AG04450 (cell line): ENCODE results near the gene NCEH1. TPM values are rescaled to one million over a fixed set of nuclear protein-coding genes. Genes with fewer than 3 reads are reported as not detected.

Experiments
- CTCF ChIA-PET: fragments of 300-600, 350-600 bp; formaldehyde crosslinking; extraction: SDS; loops from one replicate; lab custom pipeline; 2022; ENCODE audit warnings: antibody characterized with exemption, inconsistent platforms; lab: Charles Lee
- POLR2A ChIA-PET: fragments of 350-600 bp; formaldehyde crosslinking; extraction: SDS; loops from one replicate; lab custom pipeline; 2021; ENCODE audit warnings: antibody characterized with exemption, inconsistent platforms; lab: Yijun Ruan, JAX
- DNase-seq: peaks from one replicate; pipeline ENCODE4 v3.0.0-alpha.2; 2011; ENCODE audit warnings: low read depth, low spot score
- H3K27ac ChIP-seq: one replicate; pipeline ENCODE4 v1.5.1; 2012; ENCODE audit warnings: low read depth, low read length, control low read depth
- H3K27me3 ChIP-seq: one replicate; pipeline ENCODE4 v1.6.0; 2012; ENCODE audit warnings: low read length; ENCODE audit not compliant: control insufficient read depth, insufficient read depth
- H3K4me3 ChIP-seq: 2 replicates; pipeline ENCODE4 v1.5.1; 2011; ENCODE audit warnings: mild to moderate bottlenecking, low read depth, low read length, control low read depth
- H3K9me3 ChIP-seq: 2 replicates; pipeline ENCODE4 v1.5.1; 2012; ENCODE audit warnings: low read length; ENCODE audit not compliant: control insufficient read depth, insufficient read depth
- CTCF ChIP-seq: IDR thresholded peaks from 2 replicates; pipeline ENCODE4 v1.5.1; 2011; ENCODE audit warnings: low read depth, low read length, control low read depth, inconsistent platforms
- polyA plus RNA-seq: library from polyadenylated mRNA; depleted of rRNA; stranded (reverse); fragments of >200 nt; gene quantifications from 2 replicates; pipeline ENCODE4 v1.2.3, GENCODE V29; 2011

NCEH1 gene
- polyA plus RNA-seq, 1 experiment, result 14.6 TPM

GRCh38 chr3:172659246-172660002, 51.4 kb downstream of the NCEH1 start:
- Histone ChIP-seq H3K4me3 (no peak overlapping the region), H3K27ac (peak overlapping the region; percentile 84), H3K27me3 (no peaks in the 10 kb centered on the region), H3K9me3 (no peaks in the 10 kb centered on the region)
- TF ChIP-seq CTCF, result no peak
- ChIA-PET CTCF (interaction anchor here (0.7 to 2.0 kb wide), 9 partner anchors 9 to 198 kb away, joined by 3 to 22 read pairs (median 4); no protein-coding TSS in a partner anchor), POLR2A (interaction anchor here (0.7 to 1.0 kb wide), 4 partner anchors 14 to 490 kb away, joined by 3 to 4 read pairs (median 3); no protein-coding TSS in a partner anchor)
- DNase-seq, result no peak

- ChIA-PET POLR2A (interaction anchor here (0.7 to 1.0 kb wide), 5 partner anchors 10 to 18 kb away, joined by 3 to 6 read pairs (median 3); no protein-coding TSS in a partner anchor), CTCF (interaction anchor here (0.5 to 2.0 kb wide), 11 partner anchors 8 to 197 kb away, joined by 3 to 22 read pairs (median 4); no protein-coding TSS in a partner anchor)
- no peak overlapping the region for H3K4me3 ChIP-seq
- peak; percentile 94 for DNase-seq
- no peaks in the 10 kb centered on the region for H3K9me3 ChIP-seq
- TF ChIP-seq CTCF, result no peak
- peak overlapping the region; percentile 84 for H3K27ac ChIP-seq
- no peaks in the 10 kb centered on the region for H3K27me3 ChIP-seq
Observed at GRCh38 chr3:172658344-172659245, 52.3 kb downstream of the NCEH1 start.

GRCh38 chr3:172656602-172657001, 54.3 kb downstream of the NCEH1 start:
- Histone ChIP-seq H3K27me3 (no peaks in the 10 kb centered on the region), H3K4me3 (no peak overlapping the region), H3K27ac (no peak overlapping the region), H3K9me3 (no peaks in the 10 kb centered on the region)
- POLR2A ChIA-PET, result no interaction called here
- CTCF ChIA-PET, result interaction anchor here (1.0 to 1.2 kb wide), 2 partner anchors 11 to 17 kb away, joined by 4 to 6 read pairs; no protein-coding TSS in a partner anchor
- no peak for TF ChIP-seq CTCF
- no peak for DNase-seq

- no peak for DNase-seq
- H3K27ac ChIP-seq, result no peak overlapping the region
- no peaks in the 10 kb centered on the region for H3K27me3 ChIP-seq
- no peak for TF ChIP-seq CTCF
- POLR2A ChIA-PET, result no interaction called here
- CTCF ChIA-PET, result interaction anchor here (1.3 to 1.6 kb wide), 3 partner anchors 11 to 32 kb away, joined by 4 to 6 read pairs (median 5); no protein-coding TSS in a partner anchor
- H3K4me3 ChIP-seq, result no peak overlapping the region
- H3K9me3 ChIP-seq, result no peaks in the 10 kb centered on the region
Observed at GRCh38 chr3:172655388-172655787, 55.5 kb downstream of the NCEH1 start.
